Lower lobe of right lung (tissue), 2 donors: ENCODE measurements around the gene GART. TPM values are rescaled to one million over a fixed set of nuclear protein-coding genes. Genes with fewer than 3 reads are reported as not detected.

ENCODE experiments used
- ATAC-seq, 2 donors: fragments of 200-7000 bp; cut with Tn5 transposase; one replicate each; pipeline ENCODE4 v1.9.1; 2020 to 2022; ENCODE audit warnings: mild to moderate bottlenecking in 2 of 2, moderate library complexity in 2 of 2
- DNase-seq: peaks from one replicate; pipeline ENCODE4 v3.0.0-alpha.2; 2020
- H3K27ac ChIP-seq: fragments of 200-600 bp; one replicate; pipeline ENCODE4 v1.8.0; 2022
- H3K27me3 ChIP-seq: fragments of 200-600 bp; one replicate; pipeline ENCODE4 v1.8.0; 2022; ENCODE audit warnings: low read depth
- H3K36me3 ChIP-seq: fragments of 200-600 bp; one replicate; pipeline ENCODE4 v1.8.0; 2022; ENCODE audit warnings: mild to moderate bottlenecking
- H3K4me1 ChIP-seq: fragments of 200-600 bp; one replicate; pipeline ENCODE4 v1.8.0; 2022
- H3K4me3 ChIP-seq: fragments of 200-600 bp; one replicate; pipeline ENCODE4 v1.8.0; 2022; ENCODE audit warnings: mild to moderate bottlenecking
- H3K9me3 ChIP-seq: fragments of 200-600 bp; one replicate; pipeline ENCODE4 v1.8.0; 2022
- intact Hi-C: fragments of 100-400 bp; cut with DNase I; formaldehyde crosslinking; loops from one replicate; pipeline ENCODE4 v1.11.0; 2022
- total RNA-seq: library from RNA; stranded (reverse); fragmentation: NEBNext Ultra II Directional; extraction: Animal tissue kit (Norgen Biotek cat#: 25700); gene quantifications from one replicate; pipeline ENCODE4 v1.2.1, GENCODE V29; 2021
- TF ChIP-seq, protein P1 (sequence below): fragments of 200-600 bp; IDR thresholded peaks from one replicate; pipeline ENCODE4 v1.8.0; 2022; ENCODE audit warnings: antibody characterized with exemption, mild to moderate bottlenecking
- donor health status: DM: no; HTN: yes; CAD: no; lungs with severe emphysema.

GART gene
- total RNA-seq, 1 donor from 2014 or later: 53.8 TPM

DNA sequence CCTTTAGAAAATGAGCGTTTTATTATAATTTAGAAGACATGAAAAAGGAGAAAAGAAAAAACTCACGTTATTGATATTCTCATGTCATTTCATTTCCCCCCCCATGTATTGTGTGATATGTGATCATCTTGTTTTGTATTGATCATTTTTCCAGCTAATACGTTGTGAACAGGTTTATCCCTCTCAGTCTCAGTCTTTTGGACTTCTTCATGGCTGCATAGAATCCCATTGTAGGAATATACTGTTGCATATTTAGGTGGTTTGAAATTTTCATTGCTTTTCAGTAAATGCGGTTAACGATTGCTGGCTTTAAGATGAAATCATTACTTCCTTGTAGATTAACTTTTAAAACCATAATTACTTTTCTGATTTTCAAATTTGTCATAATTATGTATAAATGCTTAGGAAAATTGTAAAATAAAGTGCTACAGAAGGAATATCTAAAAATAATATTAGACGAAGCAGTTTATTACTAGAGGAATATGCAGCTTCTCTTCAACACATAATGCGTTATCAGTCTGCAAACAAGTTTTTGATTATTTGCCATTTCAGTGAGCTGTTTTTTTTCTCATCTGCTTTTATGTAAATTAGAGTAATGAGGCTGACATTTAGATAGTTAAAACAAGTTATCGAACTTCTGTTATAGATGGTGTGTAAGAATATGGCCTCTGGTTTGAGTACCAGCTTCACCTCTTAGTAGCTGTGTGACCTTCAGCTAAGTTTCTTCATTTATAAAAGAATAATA lies 2.7 kb upstream of the GART start:
- peaks cover 36% of the 10 kb centered on the region for H3K36me3 ChIP-seq
- no peaks in the 10 kb centered on the region for H3K27me3 ChIP-seq
- DNase-seq (no peak), ATAC-seq (no peak)
- no peak overlapping the region for H3K27ac ChIP-seq
- intact Hi-C loops: no loop called here
- TF ChIP-seq, protein P1, sequence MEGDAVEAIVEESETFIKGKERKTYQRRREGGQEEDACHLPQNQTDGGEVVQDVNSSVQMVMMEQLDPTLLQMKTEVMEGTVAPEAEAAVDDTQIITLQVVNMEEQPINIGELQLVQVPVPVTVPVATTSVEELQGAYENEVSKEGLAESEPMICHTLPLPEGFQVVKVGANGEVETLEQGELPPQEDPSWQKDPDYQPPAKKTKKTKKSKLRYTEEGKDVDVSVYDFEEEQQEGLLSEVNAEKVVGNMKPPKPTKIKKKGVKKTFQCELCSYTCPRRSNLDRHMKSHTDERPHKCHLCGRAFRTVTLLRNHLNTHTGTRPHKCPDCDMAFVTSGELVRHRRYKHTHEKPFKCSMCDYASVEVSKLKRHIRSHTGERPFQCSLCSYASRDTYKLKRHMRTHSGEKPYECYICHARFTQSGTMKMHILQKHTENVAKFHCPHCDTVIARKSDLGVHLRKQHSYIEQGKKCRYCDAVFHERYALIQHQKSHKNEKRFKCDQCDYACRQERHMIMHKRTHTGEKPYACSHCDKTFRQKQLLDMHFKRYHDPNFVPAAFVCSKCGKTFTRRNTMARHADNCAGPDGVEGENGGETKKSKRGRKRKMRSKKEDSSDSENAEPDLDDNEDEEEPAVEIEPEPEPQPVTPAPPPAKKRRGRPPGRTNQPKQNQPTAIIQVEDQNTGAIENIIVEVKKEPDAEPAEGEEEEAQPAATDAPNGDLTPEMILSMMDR: no peak
- H3K9me3 ChIP-seq: no peaks in the 10 kb centered on the region
- peak overlapping the region; percentile 73 for H3K4me3 ChIP-seq
- H3K4me1 ChIP-seq: peaks cover 45% of the 10 kb centered on the region

DNA sequence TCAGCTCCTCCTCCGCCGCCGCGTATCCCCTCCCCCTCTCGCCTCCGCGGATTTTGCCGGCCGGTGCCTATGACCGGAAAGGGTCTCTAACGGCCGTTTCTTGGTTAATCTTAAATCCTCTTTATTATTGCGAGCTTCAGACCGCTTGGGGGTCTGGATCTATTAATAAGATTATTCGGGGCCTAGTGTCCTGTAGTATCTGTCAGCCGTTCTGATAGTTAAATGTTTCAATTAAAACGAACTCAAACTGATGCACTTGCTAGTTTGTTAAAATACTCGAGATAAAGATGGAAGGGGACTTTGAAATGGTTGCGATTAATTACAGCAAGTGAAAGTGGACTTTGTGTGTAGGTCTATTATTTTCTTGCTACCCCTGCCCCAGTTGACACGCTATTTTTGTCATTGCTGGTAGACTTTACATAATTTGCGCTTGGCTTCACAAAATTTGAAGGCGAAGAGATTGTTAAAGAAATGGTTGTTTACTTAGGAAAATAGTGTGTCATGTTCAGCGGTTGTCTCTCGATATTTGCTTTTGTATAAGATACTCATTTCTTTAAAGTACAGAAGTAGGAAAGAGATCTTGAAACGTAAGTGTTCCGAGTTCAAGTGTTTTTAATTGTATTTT lies 1.7 kb upstream of the GART start:
- peak; percentile 57 to 66 for ATAC-seq

DNA sequence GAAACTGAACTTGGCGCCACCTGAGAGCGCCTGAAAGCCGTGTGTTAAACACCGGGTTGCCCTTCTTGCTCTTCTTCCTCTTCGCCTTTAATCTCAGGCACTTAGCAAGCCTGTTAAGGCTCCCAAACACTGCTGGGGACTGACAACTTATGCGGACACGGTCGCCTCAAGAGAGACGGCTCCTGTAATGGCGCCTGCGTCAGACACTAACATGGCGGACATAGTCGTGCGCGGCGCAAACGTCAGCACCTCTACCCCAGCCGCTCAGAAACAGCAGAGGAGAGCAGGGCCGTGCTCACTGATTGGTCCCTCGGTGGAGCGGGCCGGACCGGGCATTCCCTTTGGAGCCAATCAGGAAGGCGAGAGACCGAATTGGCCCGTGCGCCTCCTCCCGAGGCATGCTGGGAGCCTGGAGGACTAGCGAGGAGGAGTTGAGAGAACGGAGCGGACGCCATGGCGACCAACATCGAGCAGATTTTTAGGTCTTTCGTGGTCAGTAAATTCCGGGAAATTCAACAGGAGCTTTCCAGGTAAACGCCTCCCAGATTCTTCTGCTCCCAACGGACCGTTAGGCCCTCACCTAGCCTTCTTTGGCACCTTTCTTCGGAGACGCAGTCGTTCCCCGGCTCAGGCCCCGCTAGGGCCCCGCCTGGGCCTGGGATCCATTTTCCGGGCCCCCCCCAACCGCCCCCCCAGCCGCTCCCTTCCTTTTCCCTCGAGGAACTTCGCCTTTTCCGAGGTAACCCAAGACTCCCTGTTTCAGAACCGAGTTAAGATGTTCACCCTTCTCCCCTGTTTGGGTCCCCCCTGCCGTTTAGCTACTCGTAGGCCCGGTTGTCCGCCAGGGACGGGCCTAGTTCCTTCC lies 955 bp upstream of the GART start, which contains the start of gene SON:
Gene SON, plus strand, starts transcription at position 399 of the 865 bp plus-strand sequence. Its CDS starts 55 bp downstream, at position 454.
- ATAC-seq: peak; percentile 98 to 99
- H3K36me3 ChIP-seq: peaks cover 32% of the 10 kb centered on the region
- H3K4me3 ChIP-seq: peak within 1 kb of the TSS; percentile 73
- peaks cover 45% of the 10 kb centered on the region for H3K4me1 ChIP-seq
- intact Hi-C loops: no loop called here
- peak within 1 kb of the TSS; percentile 97 for H3K27ac ChIP-seq
- H3K27me3 ChIP-seq: no peaks in the 10 kb centered on the region
- peak; percentile 99 for DNase-seq
- TF ChIP-seq, protein P1: no peak
- H3K9me3 ChIP-seq: no peaks in the 10 kb centered on the region

More for the DNA sequence above, 1.7 kb upstream of the GART start:
- TF ChIP-seq, protein P1: no peak
- peak overlapping the region; percentile 73 for H3K4me3 ChIP-seq
- H3K4me1 ChIP-seq: peaks cover 45% of the 10 kb centered on the region
- peak overlapping the region; percentile 97 for H3K27ac ChIP-seq
- no peaks in the 10 kb centered on the region for H3K27me3 ChIP-seq
- H3K9me3 ChIP-seq: no peaks in the 10 kb centered on the region
- DNase-seq: peak; percentile 84
- H3K36me3 ChIP-seq: peaks cover 32% of the 10 kb centered on the region
- intact Hi-C loops: no loop called here

DNA sequence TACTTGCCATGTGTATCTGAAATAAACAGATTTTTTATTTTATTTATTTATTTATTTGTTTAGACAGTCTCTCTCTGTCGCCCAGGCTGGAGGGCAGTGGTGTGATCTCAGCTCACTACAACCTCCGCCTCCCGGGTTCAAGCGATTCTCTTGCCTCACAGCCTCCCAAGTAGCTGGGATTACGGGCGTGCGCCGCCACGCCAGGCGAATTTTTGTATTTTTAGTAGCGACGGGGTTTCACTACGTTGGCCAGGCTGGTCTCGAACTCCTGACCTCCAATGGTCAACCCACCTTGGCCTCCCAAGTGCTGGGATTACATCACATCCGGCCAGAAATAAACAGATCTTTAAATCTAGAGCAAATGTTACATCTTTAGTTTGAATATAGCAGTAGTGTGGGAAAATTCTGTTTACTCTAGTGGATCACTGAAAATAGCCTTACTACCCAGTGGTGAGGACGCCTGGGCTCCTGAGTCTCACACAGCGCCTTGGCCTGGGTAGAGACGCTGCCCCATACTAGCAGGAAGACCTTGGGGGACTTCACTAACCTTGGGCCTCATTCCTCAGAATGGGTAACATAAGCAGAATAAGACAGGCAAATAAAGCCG lies 709 bp downstream of the GART start:
- Histone ChIP-seq H3K4me3 (peak overlapping the region; percentile 73), H3K27me3 (no peaks in the 10 kb centered on the region), H3K4me1 (peaks cover 37% of the 10 kb centered on the region), H3K36me3 (peaks cover 28% of the 10 kb centered on the region), H3K9me3 (no peaks in the 10 kb centered on the region), H3K27ac (peak overlapping the region; percentile 97)
- no peak for DNase-seq
- no peak for ATAC-seq
- intact Hi-C loops: no loop called here
- TF ChIP-seq, protein P1: no peak

DNA sequence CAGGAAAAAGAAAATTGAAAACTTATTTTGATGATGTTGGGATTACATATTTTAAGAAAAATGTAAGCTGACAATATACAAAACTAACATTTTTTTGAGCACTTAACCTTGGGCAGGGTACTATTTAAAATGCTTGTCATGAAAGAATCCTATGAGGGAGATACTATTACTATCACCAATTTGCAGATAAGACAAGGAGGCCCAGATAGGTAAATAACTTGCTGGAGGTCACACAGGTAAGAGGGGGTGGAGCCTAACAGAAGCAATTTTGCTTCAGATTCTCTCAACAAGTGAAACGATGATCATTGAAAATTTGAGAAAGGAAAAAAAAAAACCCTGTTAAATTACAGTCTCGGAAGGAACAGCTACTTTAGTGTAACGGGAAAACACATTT lies 1.2 kb downstream of the GART start:
- Histone ChIP-seq H3K4me1 (peaks cover 32% of the 10 kb centered on the region), H3K36me3 (peaks cover 28% of the 10 kb centered on the region), H3K4me3 (peak overlapping the region; percentile 73), H3K27me3 (no peaks in the 10 kb centered on the region), H3K27ac (peak overlapping the region; percentile 97), H3K9me3 (no peaks in the 10 kb centered on the region)
- no peak for ATAC-seq
- intact Hi-C loops: no loop called here
- TF ChIP-seq, protein P1: no peak
- DNase-seq: no peak
